Naive thymus-derived CD8-positive, alpha-beta T cell (primary cell): Measurements from ENCODE around the gene RIPK3. TPM values are rescaled to one million over a fixed set of nuclear protein-coding genes. Genes with fewer than 3 reads are reported as not detected.

ENCODE experiments used
- ATAC-seq, 2 donors: fragments of 150-1000 bp; cut with Tn5 transposase in 1 of 2; sonication (Bioruptor Pico), chemical (Tn5 transposase) in 1 of 2; 1 replicate in 1 of 2; 2 replicates in 1 of 2; pipeline ENCODE4 v1.10.0; 2021; ENCODE audit warnings: mild to moderate bottlenecking in 2 of 2, moderate library complexity in 2 of 2
- POLR2A ChIA-PET: fragments of 350-600 bp; sonication (Branson Sonifier 250); formaldehyde crosslinking; loops from one replicate; lab custom pipeline; 2021; ENCODE audit warnings: antibody characterized with exemption; lab: Charles Lee
- DNase-seq, 10 donors: peaks; one replicate each; pipeline versions ENCODE4 v3.0.0 to v3.0.0-alpha.2; 2020 to 2022
- H3K27ac Mint-ChIP-seq, 10 donors: one replicate each; pipeline ENCODE4 v1.8.0; 2020 to 2022; ENCODE audit warnings: mild to moderate bottlenecking in 10 of 10, mixed read lengths in 10 of 10, moderate library complexity in 4 of 10, inconsistent platforms in 1 of 10
- H3K27me3 Mint-ChIP-seq, 5 donors: one replicate each; pipeline ENCODE4 v1.8.0; 2021 to 2022; ENCODE audit warnings: mixed read lengths in 5 of 5
- H3K36me3 Mint-ChIP-seq, 3 donors: one replicate each; pipeline ENCODE4 v1.8.0; 2020 to 2022; ENCODE audit warnings: mixed read lengths in 3 of 3, mild to moderate bottlenecking in 2 of 3, inconsistent platforms in 1 of 3
- H3K4me1 Mint-ChIP-seq, 4 donors: one replicate each; pipeline ENCODE4 v1.8.0; 2021 to 2022; ENCODE audit warnings: mixed read lengths in 4 of 4
- H3K4me3 Mint-ChIP-seq, 10 donors: one replicate each; pipeline ENCODE4 v1.8.0; 2020 to 2022; ENCODE audit warnings: mild to moderate bottlenecking in 10 of 10, mixed read lengths in 10 of 10, moderate library complexity in 6 of 10, inconsistent platforms in 1 of 10
- H3K9me3 Mint-ChIP-seq, 9 donors: one replicate each; pipeline ENCODE4 v1.8.0; 2020 to 2022; ENCODE audit warnings: mixed read lengths in 9 of 9, mild to moderate bottlenecking in 3 of 9, inconsistent platforms in 1 of 9, moderate library complexity in 1 of 9
- polyA plus RNA-seq, 3 donors: library from polyadenylated mRNA; unstranded; fragments of 300-500 nt; fragmentation: Illumina TruSeq; gene quantifications; one replicate each; pipeline ENCODE4 v1.2.3, GENCODE V29; 2021
- total RNA-seq, 8 experiments: library from RNA in 2 of 8; stranded (reverse) in 2 of 8; gene quantifications; one replicate each; pipeline ENCODE4 v1.2.3 and lab custom pipeline; 2021 to 2026

Gene RIPK3
- total and polyA plus RNA-seq, 5 experiments from 2014 or later, result 5.3 to 35.8 (median 11.1) TPM

GRCh38 chr14:24327303-24327702, 12.5 kb downstream of the RIPK3 start:
- DNase-seq (no peak), ATAC-seq (no peak)
- H3K4me3 Mint-ChIP-seq, result peak overlapping the region in 7 of 10 donors; percentile 5 to 65 (median 44)
- peak overlapping the region in 6 of 10 donors; percentile 5 to 86 (median 48) for H3K27ac Mint-ChIP-seq
- peaks cover 8 to 55% (median 10%) of the 10 kb centered on the region in 5 donors for H3K27me3 Mint-ChIP-seq
- POLR2A ChIA-PET, result interaction anchor here (2.7 kb wide), 1 partner anchor 104 kb away, joined by 9 read pairs; no protein-coding TSS in a partner anchor
- H3K36me3 Mint-ChIP-seq, result no peaks in the 10 kb centered on the region
- peaks cover 18 to 54% (median 35%) of the 10 kb centered on the region in 4 donors for H3K4me1 Mint-ChIP-seq
- no peaks in the 10 kb centered on the region for H3K9me3 Mint-ChIP-seq

- DNase-seq (no peak), ATAC-seq (no peak)
- Mint-ChIP-seq H3K27ac (peak overlapping the region in 1 of 10 donors; percentile 15), H3K27me3 (peaks cover 5 to 47% (median 7%) of the 10 kb centered on the region in 5 donors), H3K9me3 (no peaks in the 10 kb centered on the region), H3K4me1 (peaks cover 10 to 42% (median 24%) of the 10 kb centered on the region in 4 donors), H3K36me3 (no peaks in the 10 kb centered on the region), H3K4me3 (no peak overlapping the region)
- POLR2A ChIA-PET, result no interaction called here
Observed at GRCh38 chr14:24325963-24326362, 13.8 kb downstream of the RIPK3 start.

- Mint-ChIP-seq H3K27ac (no peak overlapping the region), H3K4me1 (peaks cover 10 to 36% (median 19%) of the 10 kb centered on the region in 4 donors), H3K9me3 (no peaks in the 10 kb centered on the region), H3K27me3 (peaks cover 2 to 39% (median 3%) of the 10 kb centered on the region in 5 donors), H3K4me3 (no peak overlapping the region), H3K36me3 (no peaks in the 10 kb centered on the region)
- POLR2A ChIA-PET, result interaction anchor here (1.3 kb wide), 1 partner anchor 14 kb away, joined by 3 read pairs; the partner anchor contains the start of gene LTB4R
- DNase-seq (no peak), ATAC-seq (no peak)
Observed at GRCh38 chr14:24325041-24325530, 14.7 kb downstream of the RIPK3 start.

- no peak overlapping the region for H3K27ac Mint-ChIP-seq
- POLR2A ChIA-PET, result interaction anchor here (1.3 kb wide), 1 partner anchor 13 kb away, joined by 3 read pairs; the partner anchor contains the start of gene LTB4R
- ATAC-seq (no peak), DNase-seq (no peak)
- H3K27me3 Mint-ChIP-seq, result peaks cover 2 to 28% (median 3%) of the 10 kb centered on the region in 5 donors
- peaks cover 10 to 25% (median 16%) of the 10 kb centered on the region in 4 donors for H3K4me1 Mint-ChIP-seq
- no peak overlapping the region for H3K4me3 Mint-ChIP-seq
- H3K36me3 Mint-ChIP-seq, result no peaks in the 10 kb centered on the region
- H3K9me3 Mint-ChIP-seq, result no peaks in the 10 kb centered on the region
Observed at GRCh38 chr14:24324024-24324423, 15.8 kb downstream of the RIPK3 start.

GRCh38 chr14:24323341-24323740, 16.4 kb downstream of the RIPK3 start:
- Mint-ChIP-seq H3K4me3 (peak overlapping the region in 1 of 10 donors; percentile 55), H3K9me3 (no peaks in the 10 kb centered on the region), H3K27ac (peak overlapping the region in 1 of 10 donors; percentile 52), H3K27me3 (peaks cover 0 to 21% (median 2%) of the 10 kb centered on the region in 5 donors), H3K4me1 (peaks cover 10 to 18% (median 11%) of the 10 kb centered on the region in 4 donors), H3K36me3 (no peaks in the 10 kb centered on the region)
- ATAC-seq (no peak), DNase-seq (no peak)
- POLR2A ChIA-PET, result no interaction called here

GRCh38 chr14:24322672-24323071, 17.1 kb downstream of the RIPK3 start:
- peaks cover 0 to 19% (median 2%) of the 10 kb centered on the region in 5 donors for H3K27me3 Mint-ChIP-seq
- H3K36me3 Mint-ChIP-seq, result no peaks in the 10 kb centered on the region
- no peak overlapping the region for H3K4me3 Mint-ChIP-seq
- H3K9me3 Mint-ChIP-seq, result no peaks in the 10 kb centered on the region
- peaks cover 8 to 14% (median 10%) of the 10 kb centered on the region in 4 donors for H3K4me1 Mint-ChIP-seq
- H3K27ac Mint-ChIP-seq, result peak overlapping the region in 3 of 10 donors; percentile 26 to 52 (median 46)
- DNase-seq (no peak), ATAC-seq (no peak)
- POLR2A ChIA-PET, result no interaction called here

- H3K27me3 Mint-ChIP-seq, result peaks cover 0 to 19% (median 2%) of the 10 kb centered on the region in 5 donors
- no peak overlapping the region for H3K4me3 Mint-ChIP-seq
- H3K9me3 Mint-ChIP-seq, result no peaks in the 10 kb centered on the region
- DNase-seq (no peak), ATAC-seq (no peak)
- no peaks in the 10 kb centered on the region for H3K36me3 Mint-ChIP-seq
- peaks cover 0 to 10% (median 2%) of the 10 kb centered on the region in 4 donors for H3K4me1 Mint-ChIP-seq
- peak overlapping the region in 1 of 10 donors; percentile 46 for H3K27ac Mint-ChIP-seq
- POLR2A ChIA-PET, result interaction anchor here (0.7 to 2.6 kb wide), 3 partner anchors 11 to 106 kb away, joined by 3 to 10 read pairs (median 3); partner anchors contain the start of genes LTB4R, LTB4R2 and MDP1
Observed at GRCh38 chr14:24321212-24321975, 18.4 kb downstream of the RIPK3 start.

- Mint-ChIP-seq H3K4me3 (no peak overlapping the region), H3K4me1 (peaks cover 25 to 40% (median 34%) of the 10 kb centered on the region in 4 donors), H3K36me3 (no peaks in the 10 kb centered on the region), H3K9me3 (no peaks in the 10 kb centered on the region), H3K27me3 (peaks cover 0 to 6% (median 0%) of the 10 kb centered on the region in 5 donors), H3K27ac (peak overlapping the region in 2 of 10 donors; percentile 16 to 22)
- peak in 1 of 10 donors; percentile 22 for DNase-seq
- ATAC-seq, result no peak
- POLR2A ChIA-PET, result interaction anchor here (1.1 kb wide), 1 partner anchor 75 kb away, joined by 4 read pairs; the partner anchor contains the start of gene TINF2
Observed at GRCh38 chr14:24317141-24317928, 22.5 kb downstream of the RIPK3 start.

GRCh38 chr14:24316597-24316950, 23.2 kb downstream of the RIPK3 start:
- POLR2A ChIA-PET, result no interaction called here
- peaks cover 31 to 47% (median 42%) of the 10 kb centered on the region in 4 donors for H3K4me1 Mint-ChIP-seq
- no peak overlapping the region for H3K4me3 Mint-ChIP-seq

GRCh38 chr14:24315807-24316596, 23.8 kb downstream of the RIPK3 start:
- H3K27me3 Mint-ChIP-seq, result peaks cover 0 to 4% (median 0%) of the 10 kb centered on the region in 5 donors
- no peaks in the 10 kb centered on the region for H3K36me3 Mint-ChIP-seq
- H3K4me3 Mint-ChIP-seq, result peak overlapping the region in 2 of 10 donors; percentile 36 to 62
- POLR2A ChIA-PET, result no interaction called here
- ATAC-seq, result no peak
- peak overlapping the region in 4 of 10 donors; percentile 22 to 60 (median 35) for H3K27ac Mint-ChIP-seq
- DNase-seq, result peak in 1 of 10 donors; percentile 59
- H3K9me3 Mint-ChIP-seq, result no peaks in the 10 kb centered on the region
- H3K4me1 Mint-ChIP-seq, result peaks cover 31 to 47% (median 44%) of the 10 kb centered on the region in 4 donors

More at GRCh38 chr14:24316597-24316950, 23.2 kb downstream of the RIPK3 start:
- DNase-seq (no peak), ATAC-seq (no peak)
- no peaks in the 10 kb centered on the region for H3K36me3 Mint-ChIP-seq
- peaks cover 0 to 4% (median 0%) of the 10 kb centered on the region in 5 donors for H3K27me3 Mint-ChIP-seq
- no peak overlapping the region for H3K27ac Mint-ChIP-seq
- no peaks in the 10 kb centered on the region for H3K9me3 Mint-ChIP-seq

- H3K4me3 Mint-ChIP-seq, result peak overlapping the region in 3 of 10 donors; percentile 26 to 62 (median 44)
- H3K9me3 Mint-ChIP-seq, result no peaks in the 10 kb centered on the region
- POLR2A ChIA-PET, result no interaction called here
- no peak for ATAC-seq
- peaks cover 31 to 49% (median 46%) of the 10 kb centered on the region in 4 donors for H3K4me1 Mint-ChIP-seq
- no peaks in the 10 kb centered on the region for H3K36me3 Mint-ChIP-seq
- H3K27me3 Mint-ChIP-seq, result peaks cover 0 to 4% (median 0%) of the 10 kb centered on the region in 5 donors
- peak in 1 of 10 donors; percentile 51 for DNase-seq
- peak overlapping the region in 7 of 10 donors; percentile 18 to 69 (median 48) for H3K27ac Mint-ChIP-seq
Observed at GRCh38 chr14:24315243-24315806, 24.5 kb downstream of the RIPK3 start.
